K562 treated with DMSO at 1 percent for 24 hours (cell line): Measurements from ENCODE around the gene SEMA6C. TPM values are rescaled to one million over a fixed set of nuclear protein-coding genes. Genes with fewer than 3 reads are reported as not detected.

ENCODE experiments used
- total RNA-seq: library from RNA; unstranded; fragments of 300-600 nt; gene quantifications from 2 replicates; pipeline ENCODE4 v1.2.3, GENCODE V29; 2022; ENCODE audit warnings: low read depth; ENCODE audit not compliant: insufficient read depth

SEMA6C gene
- total RNA-seq, result 8.6 and 9.7 TPM in 2 replicates

DNA sequence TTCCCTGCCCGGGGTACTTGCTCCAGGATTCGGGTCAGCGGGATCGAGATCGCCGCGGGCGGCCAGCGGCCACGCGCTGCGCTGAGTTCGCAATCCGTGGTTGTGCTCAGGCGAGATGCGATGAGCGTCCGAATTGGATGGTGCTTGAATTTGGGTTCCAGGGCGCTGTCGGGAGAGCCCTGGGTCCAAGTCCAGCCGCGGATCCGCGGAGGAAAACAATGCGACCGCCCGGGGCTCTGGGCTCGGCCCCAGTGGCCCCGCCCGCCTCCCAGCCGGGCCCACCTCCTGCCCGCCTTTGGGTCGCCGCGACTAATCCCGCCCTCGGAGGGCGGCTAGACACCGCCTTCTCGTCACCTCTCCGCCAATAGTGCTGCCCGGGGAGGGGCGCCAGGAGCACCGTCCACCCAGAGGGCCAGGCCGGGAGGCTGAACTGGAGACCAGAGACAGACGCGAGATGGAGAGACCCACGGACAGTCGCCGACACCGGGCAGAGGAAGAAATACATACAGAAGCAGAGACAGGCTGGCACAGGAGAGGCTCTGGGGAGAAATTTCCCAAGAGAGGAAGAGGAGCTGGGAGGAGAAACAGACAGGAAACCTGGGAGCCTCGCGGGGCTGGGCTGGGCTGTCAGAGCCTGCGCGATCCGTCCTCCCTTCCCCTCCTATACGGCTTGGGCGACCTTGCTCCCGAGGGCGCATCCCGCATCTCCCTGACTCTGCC is at the start of gene SEMA6C:
Gene SEMA6C, minus strand, starts transcription at position 220 of the 720 bp plus-strand sequence. CDS start 4,010 bp downstream, outside the sequence.

GRCh38 chr1:151189637-151190445 is 43.4 kb upstream of the SEMA6C start, which contains the start of gene VPS72:
Gene VPS72, minus strand, starts transcription at chr1:151190197. Its CDS starts 76 bp downstream, at chr1:151190121.

GRCh38 chr1:151175863-151176262 is 29.4 kb upstream of the SEMA6C start, which contains the start of gene TMOD4:
Gene TMOD4, minus strand, starts transcription at chr1:151175981. Its CDS starts 1,106 bp downstream, at chr1:151174875.

GRCh38 chr1:151165738-151166504 is 19.5 kb upstream of the SEMA6C start, which contains the start of the genes LYSMD1 and SCNM1:
Gene LYSMD1, minus strand, starts transcription at chr1:151165902. Its CDS starts 644 bp downstream, at chr1:151165258.
Gene SCNM1, plus strand, starts transcription at chr1:151166144. Its CDS starts 9 bp downstream, at chr1:151166153.

DNA sequence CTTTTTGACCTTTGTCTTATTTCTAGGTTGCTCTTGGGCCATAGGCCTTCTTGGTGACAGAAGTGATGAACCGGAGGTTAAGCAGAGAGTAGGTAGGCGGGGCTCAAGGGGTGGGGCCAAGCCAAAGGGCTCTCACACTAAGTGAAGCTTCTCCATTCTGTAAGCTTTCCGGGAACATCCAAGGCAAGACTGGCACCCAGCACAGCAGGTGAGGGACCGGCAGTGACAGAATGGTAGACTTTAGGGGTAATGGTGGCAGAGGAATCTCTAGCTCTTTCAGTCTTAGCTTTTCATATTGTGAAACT is 10.0 kb upstream of the SEMA6C start, which contains the start of gene TNFAIP8L2:
Gene TNFAIP8L2, plus strand, starts transcription at position 135 of the 305 bp plus-strand sequence. CDS start 2,049 bp downstream, outside the sequence.

Other genes starting within 250 kb of the SEMA6C start
- gene SETDB1, start 220.3 kb downstream of the SEMA6C start, total RNA-seq, result 21.8 and 27.0 TPM in 2 replicates
- 183 and 184 TPM in 2 replicates for gene CERS2, start 171.8 kb downstream of the SEMA6C start, total RNA-seq
- gene ANXA9, start 164.3 kb downstream of the SEMA6C start, total RNA-seq, result 2.5 and 5.2 TPM in 2 replicates
- 18.5 and 23.2 TPM in 2 replicates for gene MINDY1, start 139.7 kb downstream of the SEMA6C start, total RNA-seq
- 23.5 and 26.5 TPM in 2 replicates for gene PRUNE1, start 138.2 kb downstream of the SEMA6C start, total RNA-seq
- 1.7 and 2.0 TPM in 2 replicates for gene BNIPL, start 110.0 kb downstream of the SEMA6C start, total RNA-seq
- gene C1orf56, start 98.9 kb downstream of the SEMA6C start, total RNA-seq, result 5.3 and 7.5 TPM in 2 replicates
- gene CDC42SE1, start 87.0 kb downstream of the SEMA6C start, total RNA-seq, result 58.3 and 67.9 TPM in 2 replicates
- gene MLLT11, start 86.2 kb downstream of the SEMA6C start, total RNA-seq, result 9.1 and 9.4 TPM in 2 replicates
- gene GABPB2, start 75.9 kb downstream of the SEMA6C start, total RNA-seq, result 3.6 and 3.7 TPM in 2 replicates
- 0.79 and 2.2 TPM in 2 replicates for gene TNFAIP8L2, start 10.0 kb upstream of the SEMA6C start, total RNA-seq
- 5.2 and 5.8 TPM in 2 replicates for gene LYSMD1, start 19.3 kb upstream of the SEMA6C start, total RNA-seq
- 41.3 and 42.0 TPM in 2 replicates for gene SCNM1, start 19.5 kb upstream of the SEMA6C start, total RNA-seq
- gene TMOD4, start 29.4 kb upstream of the SEMA6C start, total RNA-seq, result 0.38 TPM in 1 of 2 replicates, not detected in the other
- gene VPS72, start 43.6 kb upstream of the SEMA6C start, total RNA-seq, result 74.3 and 81.7 TPM in 2 replicates
- gene PIP5K1A, start 51.9 kb upstream of the SEMA6C start, total RNA-seq, result 17.7 and 19.0 TPM in 2 replicates
- gene PSMD4, start 108.1 kb upstream of the SEMA6C start, total RNA-seq, result 331 and 341 TPM in 2 replicates
- 40.9 and 43.8 TPM in 2 replicates for gene ZNF687, start 135.7 kb upstream of the SEMA6C start, total RNA-seq
- gene PI4KB, start 180.8 kb upstream of the SEMA6C start, total RNA-seq, result 58.2 and 61.3 TPM in 2 replicates
- 20.3 and 25.1 TPM in 2 replicates for gene RFX5, start 200.6 kb upstream of the SEMA6C start, total RNA-seq
- gene SELENBP1, start 226.1 kb upstream of the SEMA6C start, total RNA-seq, result 52.9 TPM in 2 replicates